HEK293T (cell line): ENCODE results near the gene ZNF813.

ENCODE experiments used
- ARNT ChIP-seq: fragments of 450-650 bp; IDR thresholded peaks from 2 replicates; pipeline ENCODE4 v1.6.1; 2017; ENCODE audit warnings: mild to moderate bottlenecking
- BHLHE40 ChIP-seq: fragments of 450-650 bp; IDR thresholded peaks from 2 replicates; pipeline ENCODE4 v1.6.1; 2016; ENCODE audit warnings: mild to moderate bottlenecking, moderate library complexity, borderline replicate concordance
- FOXK2 ChIP-seq: fragments of 450-650 bp; IDR thresholded peaks from 2 replicates; pipeline ENCODE4 v1.6.1; 2016; ENCODE audit warnings: mild to moderate bottlenecking
- FOXM1 ChIP-seq: fragments of 450-650 bp; IDR thresholded peaks from 2 replicates; pipeline ENCODE4 v1.6.1; 2017; ENCODE audit warnings: mild to moderate bottlenecking, borderline replicate concordance
- NFRKB ChIP-seq: fragments of 450-650 bp; IDR thresholded peaks from 2 replicates; pipeline ENCODE4 v1.6.1; 2016; ENCODE audit warnings: mild to moderate bottlenecking, moderate library complexity
- SP1 ChIP-seq: fragments of 450-650 bp; IDR thresholded peaks from 2 replicates; pipeline ENCODE4 v1.6.1; 2017
- SUZ12 ChIP-seq: fragments of 450-650 bp; IDR thresholded peaks from 2 replicates; pipeline ENCODE4 v1.6.1; 2016; ENCODE audit warnings: mild to moderate bottlenecking

DNA sequence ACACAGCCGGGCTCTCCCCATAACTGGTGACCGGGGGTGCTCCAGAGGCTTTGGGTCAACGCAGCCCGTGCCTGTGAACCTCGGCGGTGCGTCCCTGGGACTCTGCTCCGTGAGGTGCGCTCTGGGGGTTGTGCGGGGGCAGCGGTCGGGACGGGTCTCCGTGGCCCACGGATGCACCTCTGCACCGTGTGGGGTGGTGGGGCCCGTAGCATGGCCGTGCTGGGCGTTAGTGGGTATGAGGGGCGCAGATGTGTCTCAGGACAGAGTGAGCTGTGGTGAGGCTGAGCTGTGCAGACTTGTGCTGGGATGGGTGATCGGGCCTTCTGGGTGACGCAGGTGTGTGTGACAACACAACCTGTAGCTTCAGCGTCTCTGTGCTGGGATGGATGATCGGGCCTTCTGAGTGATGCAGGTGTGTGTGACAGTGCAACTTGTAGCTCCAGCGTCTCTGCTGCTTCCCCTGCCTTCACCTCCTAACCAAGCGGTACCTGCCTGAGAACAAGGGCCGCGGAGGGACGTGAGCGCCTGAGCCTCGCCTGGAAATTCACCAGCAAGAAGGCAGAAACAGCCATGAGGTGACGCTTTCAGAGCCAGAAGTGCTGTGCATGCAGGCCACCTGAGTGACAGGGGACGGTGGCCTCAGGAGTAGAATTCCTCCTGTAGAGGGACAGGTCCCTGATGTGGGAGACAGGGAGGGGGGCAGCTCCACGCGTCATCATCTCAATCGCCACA is 71.0 kb downstream of the ZNF813 start:
- no peak for TF ChIP-seq SUZ12
- TF ChIP-seq FOXK2: no peak
- TF ChIP-seq NFRKB: no peak
- no peak for TF ChIP-seq SP1
- no peak for TF ChIP-seq BHLHE40
- TF ChIP-seq FOXM1: no peak
- TF ChIP-seq ARNT: no peak
